ENCODE data around the gene DDX21. TPM values are rescaled to one million over a fixed set of nuclear protein-coding genes. Genes with fewer than 3 reads are reported as not detected.

The DDX21 gene
- total and polyA plus RNA-seq, 2 of the 13 experiments (the other 11 are each of a cell fraction or from before 2014, with no cell fraction given) = 52.5 to 147 TPM

- peak; percentile 54; the same call in 1 of the 2 replicates for TF ChIP-seq ETV6 (CRISPR knock-in tag; conservative IDR thresholded peaks at IDR 0.05)
- TF ChIP-seq ZNF101 (CRISPR knock-in tag; IDR thresholded peaks at IDR 0.05; ENCODE audit: borderline replicate concordance, low read depth) = no peak
- TF ChIP-seq ZNF446 (CRISPR knock-in tag; IDR thresholded peaks at IDR 0.05) = 0 out of 2 replicates have a peak, but pooled peaks have one; percentile 71
- TF ChIP-seq ZBTB7A (CRISPR knock-in tag; IDR thresholded peaks at IDR 0.05) = 0 out of 2 replicates have a peak, but pooled peaks have one; percentile 35
- TF ChIP-seq IKZF5 (CRISPR knock-in tag; IDR thresholded peaks at IDR 0.05) = peak; percentile 77
- TF ChIP-seq ZNF225 (CRISPR knock-in tag; IDR thresholded peaks at IDR 0.05) = 0 out of 2 replicates have a peak, but pooled peaks have one; percentile 27
- TF ChIP-seq ZNF619 (CRISPR knock-in tag; IDR thresholded peaks at IDR 0.05) = 0 out of 2 replicates have a peak, but pooled peaks have one; percentile 27
- no peak for TF ChIP-seq ZBTB38 (CRISPR knock-in tag; IDR thresholded peaks at IDR 0.05)
- peak; percentile 67; the same call in 1 of the 2 replicates for TF ChIP-seq GFI1 (CRISPR knock-in tag; IDR thresholded peaks at IDR 0.05; ENCODE audit: borderline replicate concordance)
- no peak for TF ChIP-seq ZNF512B (CRISPR knock-in tag; IDR thresholded peaks at IDR 0.05; ENCODE audit: borderline replicate concordance)
- TF ChIP-seq POLR2AphosphoS5 (IDR thresholded peaks at IDR 0.05; ENCODE audit: low read depth, low read length) = peak; percentile 83
- no peak for TF ChIP-seq ZSCAN22 (CRISPR knock-in tag; IDR thresholded peaks at IDR 0.05)
- TF ChIP-seq ZNF724P (CRISPR knock-in tag; IDR thresholded peaks at IDR 0.05; ENCODE audit: borderline replicate concordance) = peak; percentile 84
- TF ChIP-seq ZNF331 (CRISPR knock-in tag; IDR thresholded peaks at IDR 0.05) = peak; percentile 16; the same call in 1 of the 2 replicates
- TF ChIP-seq CBFB (CRISPR knock-in tag; IDR thresholded peaks at IDR 0.05) = peak; percentile 62; the same call in 1 of the 2 replicates
- peak; percentile 87; the same call in 1 of the 2 replicates for TF ChIP-seq ZNF33B (CRISPR knock-in tag; IDR thresholded peaks at IDR 0.05)
These were observed 32.8 kb downstream of the DDX21 start, which contains the start of gene KIFBP (continued) for GRCh38 chr10:68988530-68989316.

Data from HepG2 (cell line).